ENCODE results near the gene HOXB5. TPM values are rescaled to one million over a fixed set of nuclear protein-coding genes. Genes with fewer than 3 reads are reported as not detected.

Gene HOXB5
- total and polyA plus RNA-seq, 2 of the 4 experiments (the other 2 are of a cell fraction), result 0.54 to 18.0 TPM

- H3K27ac ChIP-seq (ENCODE audit: insufficient read depth, low read length), result peak overlapping the region; percentile 100
Measured at GRCh38 chr17:48579760-48580554, 13.6 kb downstream of the HOXB5 start.

More at GRCh38 chr17:48579760-48580554, 13.6 kb downstream of the HOXB5 start:
- Histone ChIP-seq H3K9me3 (ENCODE audit: control insufficient read depth, insufficient read depth, low read length) (no peaks in the 10 kb centered on the region), H2BK120ac (ENCODE audit: low read depth, low read length) (peak overlapping the region; percentile 93), H3K27me3 (ENCODE audit: control insufficient read depth, insufficient read depth, low read length) (no peaks in the 10 kb centered on the region), H4K20me1 (ENCODE audit: insufficient read depth, low read length) (peaks cover 5% of the 10 kb centered on the region), H2AFZ (replicated peaks; ENCODE audit: low read length, poor library complexity) (no peak overlapping the region), H3K18ac (ENCODE audit: low read depth, low read length) (peak overlapping the region; percentile 96), H2BK5ac (ENCODE audit: low read depth, low read length, poor library complexity, severe bottlenecking) (peak overlapping the region; percentile 99), H4K8ac (ENCODE audit: low read depth in 2 of 2, low read length in 2 of 2) (peak overlapping the region; percentile 89 to 94), H4K5ac (ENCODE audit: low read depth, low read length) (peak overlapping the region; percentile 86), H3K56ac (ENCODE audit: extremely low read depth, insufficient read depth, low read length) (peak overlapping the region; percentile 99), H3K79me1 (ENCODE audit: low read depth in 1 of 2, low read length in 2 of 2) (no peaks in the 10 kb centered on the region), H2BK20ac (ENCODE audit: low read depth, low read length) (peak overlapping the region; percentile 79), H3K4ac (ENCODE audit: low read depth, low read length) (peak overlapping the region; percentile 99), H2AK9ac (replicated peaks; ENCODE audit: low read depth, low read length, poor library complexity) (peak overlapping the region; percentile 91), H3K9me1 (ENCODE audit: insufficient read depth, low read length) (no peaks in the 10 kb centered on the region; the same call in 1 of the 2 replicates), H2BK15ac (ENCODE audit: low read depth, low read length) (peak overlapping the region; percentile 63; the same call in 2 of the 3 replicates), H2AK5ac (ENCODE audit: low read depth, low read length) (0 out of 2 replicates have a peak overlapping the region, but pooled peaks have one; percentile 68), H3K14ac (replicated peaks; ENCODE audit: low read depth, low read length) (peak overlapping the region; percentile 97), H3K9ac (ENCODE audit: low read depth, low read length) (peak overlapping the region; percentile 100), H3K4me2 (ENCODE audit: low read depth, low read length) (peak overlapping the region; percentile 93), H3K23ac (ENCODE audit: low read depth, low read length) (peak overlapping the region; percentile 100), H3K4me3 (ENCODE audit: insufficient read depth, low read depth, low read length) (peak overlapping the region; percentile 92), H3K36me3 (ENCODE audit: control insufficient read depth, insufficient read depth, low read length) (peaks cover 29% of the 10 kb centered on the region), H4K91ac (ENCODE audit: insufficient read depth, low read depth, low read length) (peak overlapping the region; percentile 96), H3K4me1 (ENCODE audit: control insufficient read depth, insufficient read depth, low read length) (peaks cover 14% of the 10 kb centered on the region)
- ATAC-seq (ENCODE audit: low read depth) (no peak), DNase-seq (peak; percentile 82)
- WGBS, 2 experiments (ENCODE audit: extremely low coverage in 2 of 2, insufficient read length in 1 of 2), result no CpG with 5 or more reads among the region's 26 CpGs
- in situ Hi-C loops (cut with MboI; ENCODE audit: low sequenced_read_pairs) (no loop called here), intact Hi-C loops (cut with micrococcal nuclease) (no loop called here), dilution Hi-C loops (cut with HindIII; ENCODE audit: low sequenced_read_pairs, unreplicated experiment) (no loop called here)
- POLR2A ChIA-PET (ENCODE audit: unreplicated experiment), result interaction anchor here (0.5 to 1.2 kb wide), 5 partner anchors 11 to 437 kb away, joined by 3 to 9 read pairs (median 3); no protein-coding TSS in a partner anchor
- no peak for TF ChIP-seq CEBPB (IDR thresholded peaks at IDR 0.05; ENCODE audit: low read depth, low read length)
- no peak for TF ChIP-seq MXI1 (IDR thresholded peaks at IDR 0.05; ENCODE audit: borderline replicate concordance, low read depth, low read length)
- TF ChIP-seq NFE2L2 (IDR thresholded peaks at IDR 0.05; ENCODE audit: low read depth, low read length), result no peak
- no peak for TF ChIP-seq SMC3 (IDR thresholded peaks at IDR 0.05; ENCODE audit: low read depth, low read length)
- TF ChIP-seq CHD1 (IDR thresholded peaks at IDR 0.05; ENCODE audit: low read depth, low read length), result no peak
- TF ChIP-seq MAFK (IDR thresholded peaks at IDR 0.05; ENCODE audit: low read depth, low read length), result no peak
- no peak for TF ChIP-seq RFX5 (IDR thresholded peaks at IDR 0.05; ENCODE audit: low read depth, low read length)
- TF ChIP-seq USF2 (IDR thresholded peaks at IDR 0.05; ENCODE audit: low read depth, low read length), result no peak
- BruUV-seq (replicated peaks), result no TSS peak
- CTCF ChIA-PET, result interaction anchor here (0.6 kb wide), 1 partner anchor 228 kb away, joined by 7 read pairs; no protein-coding TSS in a partner anchor
